GM23338 (cell line): ENCODE results near the gene ABCA5.

Experiments
- CTCF ChIP-seq, 2 experiments: fragments of 200-600 bp in 1 of 2; sonication (generic) in 1 of 2; conservative IDR thresholded peaks; 2 replicates each; pipeline versions ENCODE4 v1.5.1 to v1.6.1; 2016 to 2017; ENCODE audit warnings: antibody characterized with exemption in 2 of 2, low read depth in 2 of 2, mild to moderate bottlenecking in 2 of 2, moderate library complexity in 1 of 2
- ZNF114 ChIP-seq: fragments of 250-450 bp; sonication (Bioruptor Pico); IDR thresholded peaks from 2 replicates; pipeline ENCODE4 v1.5.0; 2020; ENCODE audit warnings: mild to moderate bottlenecking, moderate library complexity
- ZNF331 ChIP-seq: fragments of 250-450 bp; sonication (Bioruptor Pico); IDR thresholded peaks from 2 replicates; pipeline ENCODE4 v1.5.0; 2020; ENCODE audit warnings: low read depth, mild to moderate bottlenecking, moderate library complexity

DNA sequence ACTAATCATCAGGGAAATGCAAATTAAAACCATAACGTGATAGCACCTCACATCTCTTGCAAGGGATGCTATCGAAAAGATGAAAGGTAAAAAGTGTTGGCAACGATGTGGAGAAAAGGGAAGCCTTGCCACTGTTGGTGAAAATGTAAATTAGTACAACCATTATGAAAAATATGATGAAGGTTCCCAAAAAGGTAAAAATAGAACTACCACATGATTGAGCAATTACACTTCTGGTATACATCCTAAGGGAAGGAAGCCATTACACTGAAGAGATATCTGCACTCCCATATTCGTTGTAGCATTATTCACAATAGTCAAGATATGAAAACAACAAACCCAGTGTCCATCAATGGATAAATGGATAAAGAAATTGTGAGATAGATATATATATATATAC lies 119.8 kb downstream of the ABCA5 start:
- no peak for TF ChIP-seq ZNF331
- no peak for TF ChIP-seq CTCF (conservative IDR thresholded peaks at IDR 0.05; ENCODE audit: low read depth in 2 of 2)
- TF ChIP-seq ZNF114 (CRISPR knock-in tag), result no peak
